ENCODE data around the gene UBE4B. TPM values are rescaled to one million over a fixed set of nuclear protein-coding genes. Genes with fewer than 3 reads are reported as not detected.

The UBE4B gene
- total and polyA plus RNA-seq, 2 of the 13 experiments (the other 11 are each of a cell fraction or from before 2014, with no cell fraction given) = 15.2 to 24.8 TPM

DNA sequence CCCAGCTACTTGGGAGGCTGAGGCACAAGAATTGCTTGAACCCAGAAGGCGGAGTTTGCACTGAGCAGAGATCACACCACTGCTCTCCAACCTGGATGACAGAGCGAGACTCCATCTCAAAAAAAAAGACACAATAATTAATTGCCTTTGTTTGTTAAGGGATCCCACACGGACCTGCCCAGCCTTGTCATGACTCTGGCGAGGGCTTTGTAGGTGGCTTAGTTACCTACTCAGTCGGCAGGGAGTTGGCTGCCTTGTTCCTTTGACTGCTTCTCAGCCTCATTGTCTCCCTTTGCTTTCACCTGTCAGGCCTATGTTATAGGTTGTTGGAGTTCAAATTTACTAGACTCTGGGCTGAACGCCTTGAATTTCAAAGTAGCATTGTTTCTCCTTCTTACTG is 82.0 kb downstream of the UBE4B start (continued):
- TF ChIP-seq, protein P1, sequence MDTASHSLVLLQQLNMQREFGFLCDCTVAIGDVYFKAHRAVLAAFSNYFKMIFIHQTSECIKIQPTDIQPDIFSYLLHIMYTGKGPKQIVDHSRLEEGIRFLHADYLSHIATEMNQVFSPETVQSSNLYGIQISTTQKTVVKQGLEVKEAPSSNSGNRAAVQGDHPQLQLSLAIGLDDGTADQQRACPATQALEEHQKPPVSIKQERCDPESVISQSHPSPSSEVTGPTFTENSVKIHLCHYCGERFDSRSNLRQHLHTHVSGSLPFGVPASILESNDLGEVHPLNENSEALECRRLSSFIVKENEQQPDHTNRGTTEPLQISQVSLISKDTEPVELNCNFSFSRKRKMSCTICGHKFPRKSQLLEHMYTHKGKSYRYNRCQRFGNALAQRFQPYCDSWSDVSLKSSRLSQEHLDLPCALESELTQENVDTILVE (CRISPR knock-in tag; IDR thresholded peaks at IDR 0.05) = no peak

DNA sequence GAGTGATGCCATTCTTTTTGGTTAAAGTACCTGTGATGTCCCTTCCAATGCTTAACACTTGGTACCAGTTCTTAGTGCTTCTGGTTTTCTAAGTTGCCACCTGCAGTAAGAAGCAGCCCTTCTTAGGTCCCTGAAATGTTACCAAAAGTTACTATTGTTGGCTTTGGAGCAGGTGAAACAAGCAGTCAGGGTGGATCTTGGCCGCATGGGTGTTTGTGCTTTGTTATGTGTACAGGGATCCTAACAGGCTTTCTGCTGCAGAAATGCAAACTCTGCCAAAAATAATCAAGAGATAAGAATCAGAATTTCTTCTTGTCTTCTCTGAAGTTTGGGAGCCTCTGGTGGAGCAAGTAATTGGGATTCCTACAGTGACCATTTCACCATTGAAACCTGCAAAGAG is 84.4 kb downstream of the UBE4B start:
- 100% methylated on average over 1 of the region's 1 CpG for WGBS (ENCODE audit: low lambda C conversion rate)
- Histone ChIP-seq H3K4me2 (ENCODE audit: low read depth, low read length) (no peak overlapping the region), H3K79me2 (ENCODE audit: insufficient read depth, low read length) (no peaks in the 10 kb centered on the region), H3K27me3 (ENCODE audit: control insufficient read depth in 1 of 2, insufficient read depth in 2 of 2, low read length in 2 of 2) (no peaks in the 10 kb centered on the region), H3K4me1 (ENCODE audit: insufficient read depth, low read length) (no peaks in the 10 kb centered on the region), H3K4me3 (replicated peaks in 1 of 3; ENCODE audit: insufficient read depth in 1 of 3, low read depth in 2 of 3, low read length in 3 of 3) (no peak overlapping the region), H3K9ac (ENCODE audit: insufficient read depth, low read depth, low read length) (no peak overlapping the region), H3K36me3 (replicated peaks in 1 of 2; ENCODE audit: control insufficient read depth in 1 of 2, insufficient read depth in 2 of 2, low read length in 2 of 2) (peaks cover 8 to 50% of the 10 kb centered on the region in 2 experiments), H4K20me1 (ENCODE audit: insufficient read depth, low read length) (no peaks in the 10 kb centered on the region), H2AFZ (ENCODE audit: low read length) (no peak overlapping the region), H3K9me3 (ENCODE audit: low read length) (no peaks in the 10 kb centered on the region), H3K27ac (ENCODE audit: extremely low read length, insufficient read depth, low read length) (no peak overlapping the region)
- ATAC-seq (no peak), DNase-seq (ENCODE audit: low spot score) (no peak), FAIRE-seq (no peak)
- CTCF ChIA-PET (ENCODE audit: low intra/inter-chr PET ratio, low total read pairs) = no interaction called here
- intact Hi-C loops (cut with micrococcal nuclease; ENCODE audit: unreplicated experiment) (no loop called here), in situ Hi-C loops (cut with HindIII; ENCODE audit: extremely low pct_ligation_motif_present, low pct_unique_long_range_greater_than_20kb) (no loop called here)
- POLR2A ChIA-PET = no interaction called here
- no TSS peak for BruUV-seq (replicated peaks)
- TF ChIP-seq ZNF430 (CRISPR knock-in tag; IDR thresholded peaks at IDR 0.05) (no peak), SMARCE1 (IDR thresholded peaks at IDR 0.05; ENCODE audit: borderline replicate concordance) (no peak), ZC3H13 (CRISPR knock-in tag; IDR thresholded peaks at IDR 0.05) (no peak), ZNF264 (CRISPR knock-in tag; IDR thresholded peaks at IDR 0.05) (no peak), HNF4A (CRISPR knock-in tag; IDR thresholded peaks at IDR 0.05) (no peak), MXD4 (CRISPR knock-in tag; IDR thresholded peaks at IDR 0.05) (no peak)

DNA sequence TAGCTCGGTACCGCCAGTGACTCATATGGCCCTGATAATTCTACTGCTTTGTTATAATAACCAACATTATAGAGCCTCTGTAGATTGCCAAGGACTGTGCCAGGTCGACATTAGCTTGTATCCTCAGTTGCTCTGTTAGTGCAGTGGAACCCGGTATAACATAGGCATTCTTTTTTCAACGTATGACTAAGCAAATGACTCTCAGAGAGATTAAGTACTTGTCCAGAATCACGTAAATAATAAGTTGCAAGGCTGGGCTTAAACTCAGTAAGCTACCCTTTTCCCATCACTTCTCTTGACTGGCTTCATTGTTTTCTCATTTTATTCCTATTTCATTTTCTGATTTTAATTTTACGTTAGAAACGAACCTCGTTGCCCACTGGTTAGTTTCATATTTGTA is 85.1 kb downstream of the UBE4B start:
- Histone ChIP-seq H3K36me3 (replicated peaks in 1 of 2; ENCODE audit: control insufficient read depth in 1 of 2, insufficient read depth in 2 of 2, low read length in 2 of 2) (peaks cover 8 to 55% of the 10 kb centered on the region in 2 experiments), H3K9ac (ENCODE audit: insufficient read depth, low read depth, low read length) (no peak overlapping the region), H3K27me3 (ENCODE audit: control insufficient read depth in 1 of 2, insufficient read depth in 2 of 2, low read length in 2 of 2) (no peaks in the 10 kb centered on the region), H3K9me3 (ENCODE audit: low read length) (no peaks in the 10 kb centered on the region), H3K27ac (ENCODE audit: extremely low read length, insufficient read depth, low read length) (no peak overlapping the region), H3K4me1 (ENCODE audit: insufficient read depth, low read length) (no peaks in the 10 kb centered on the region), H3K79me2 (ENCODE audit: insufficient read depth, low read length) (no peaks in the 10 kb centered on the region), H4K20me1 (ENCODE audit: insufficient read depth, low read length) (no peaks in the 10 kb centered on the region), H3K4me3 (replicated peaks in 1 of 3; ENCODE audit: insufficient read depth in 1 of 3, low read depth in 2 of 3, low read length in 3 of 3) (no peak overlapping the region), H3K4me2 (ENCODE audit: low read depth, low read length) (no peak overlapping the region), H2AFZ (ENCODE audit: low read length) (no peak overlapping the region)
- ChIA-PET CTCF (ENCODE audit: low intra/inter-chr PET ratio, low total read pairs) (no interaction called here), POLR2A (no interaction called here)
- no peak for ATAC-seq
- WGBS (ENCODE audit: low lambda C conversion rate) = 94% methylated on average over 7 of the region's 9 CpGs
- no TSS peak for BruUV-seq (replicated peaks)
- DNase-seq (ENCODE audit: low spot score) = no peak
- in situ Hi-C loops (cut with HindIII; ENCODE audit: extremely low pct_ligation_motif_present, low pct_unique_long_range_greater_than_20kb) = no loop called here
- no peak for FAIRE-seq
- intact Hi-C loops (cut with micrococcal nuclease; ENCODE audit: unreplicated experiment) = no loop called here
- TF ChIP-seq AFF4 (CRISPR knock-in tag; IDR thresholded peaks at IDR 0.05) = no peak
- no peak for TF ChIP-seq TERF1 (CRISPR knock-in tag; IDR thresholded peaks at IDR 0.05)
- no peak for TF ChIP-seq HNF4G (IDR thresholded peaks at IDR 0.05; ENCODE audit: borderline replicate concordance, low read depth, low read length)
- no peak for TF ChIP-seq HNF4G (CRISPR knock-in tag; IDR thresholded peaks at IDR 0.05; ENCODE audit: borderline replicate concordance, low read depth)
- no peak for TF ChIP-seq SRY (CRISPR knock-in tag; IDR thresholded peaks at IDR 0.05)
- TF ChIP-seq ARID2 (CRISPR knock-in tag; IDR thresholded peaks at IDR 0.05; ENCODE audit: borderline replicate concordance) = no peak

Data from HepG2 (cell line).